Epithelial cell of esophagus (primary cell): ENCODE results near the gene ANKRD16.
"Not testable (repeated sequence)": the region's sequence is repeated elsewhere in the genome, so short reads cannot be mapped to it uniquely, and the experiment has no call there.

Experiments used
- DNase-seq: peaks from one replicate; pipeline ENCODE4 v3.0.0; 2010; ENCODE audit warnings: low read depth
- H3K4me3 ChIP-seq: 2 replicates; pipeline ENCODE4 v1.5.1; 2011; ENCODE audit warnings: mild to moderate bottlenecking, low read length, control low read depth
- TF ChIP-seq, protein P1 (sequence below): IDR thresholded peaks from 2 replicates; pipeline ENCODE4 v1.5.1; 2011; ENCODE audit warnings: low read depth, mild to moderate bottlenecking, low read length, control low read depth, inconsistent platforms; ENCODE audit not compliant: insufficient read depth; ENCODE audit errors: missing control alignments

ANKRD16 gene

DNA sequence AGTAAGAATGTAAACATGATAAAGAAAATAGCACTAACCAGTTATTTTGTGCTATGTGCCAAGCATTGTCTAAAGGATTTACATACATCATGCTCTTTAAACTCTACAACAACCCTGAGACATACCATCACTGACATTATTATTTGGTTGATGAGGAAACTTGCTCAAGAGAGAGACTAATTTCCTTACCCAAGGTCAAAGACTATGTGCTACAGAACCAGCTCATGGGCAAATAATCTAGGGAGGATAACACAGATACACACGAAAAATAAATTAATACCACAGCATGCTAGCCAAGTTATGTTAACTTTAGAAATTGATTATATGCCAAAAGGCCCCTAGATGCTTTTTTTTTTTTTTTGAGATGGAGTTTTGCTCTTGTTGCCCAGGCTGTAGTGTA is 2.7 kb downstream of the ANKRD16 start:
- TF ChIP-seq, protein P1, sequence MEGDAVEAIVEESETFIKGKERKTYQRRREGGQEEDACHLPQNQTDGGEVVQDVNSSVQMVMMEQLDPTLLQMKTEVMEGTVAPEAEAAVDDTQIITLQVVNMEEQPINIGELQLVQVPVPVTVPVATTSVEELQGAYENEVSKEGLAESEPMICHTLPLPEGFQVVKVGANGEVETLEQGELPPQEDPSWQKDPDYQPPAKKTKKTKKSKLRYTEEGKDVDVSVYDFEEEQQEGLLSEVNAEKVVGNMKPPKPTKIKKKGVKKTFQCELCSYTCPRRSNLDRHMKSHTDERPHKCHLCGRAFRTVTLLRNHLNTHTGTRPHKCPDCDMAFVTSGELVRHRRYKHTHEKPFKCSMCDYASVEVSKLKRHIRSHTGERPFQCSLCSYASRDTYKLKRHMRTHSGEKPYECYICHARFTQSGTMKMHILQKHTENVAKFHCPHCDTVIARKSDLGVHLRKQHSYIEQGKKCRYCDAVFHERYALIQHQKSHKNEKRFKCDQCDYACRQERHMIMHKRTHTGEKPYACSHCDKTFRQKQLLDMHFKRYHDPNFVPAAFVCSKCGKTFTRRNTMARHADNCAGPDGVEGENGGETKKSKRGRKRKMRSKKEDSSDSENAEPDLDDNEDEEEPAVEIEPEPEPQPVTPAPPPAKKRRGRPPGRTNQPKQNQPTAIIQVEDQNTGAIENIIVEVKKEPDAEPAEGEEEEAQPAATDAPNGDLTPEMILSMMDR = no peak
- no peak overlapping the region for H3K4me3 ChIP-seq
- DNase-seq = no peak

DNA sequence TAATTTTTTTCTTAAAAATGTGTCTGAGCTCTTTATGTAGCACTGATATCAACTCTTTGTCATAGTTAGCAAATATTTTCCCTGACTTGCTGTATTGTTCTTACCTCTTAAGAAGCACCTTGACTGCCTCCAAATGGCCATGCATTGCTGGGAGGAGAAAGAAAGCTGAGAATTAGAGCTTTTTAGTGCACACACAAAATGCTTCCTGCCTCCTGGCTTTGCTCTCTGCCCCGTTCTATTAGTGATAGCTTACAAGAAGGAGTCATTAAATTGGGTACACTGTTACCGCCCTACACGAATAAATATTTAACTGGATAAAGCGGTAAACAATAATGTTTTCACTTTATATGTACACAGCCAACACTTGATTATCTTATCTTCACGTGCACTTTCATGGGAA is 4.1 kb downstream of the ANKRD16 start:
- TF ChIP-seq, protein P1 = no peak
- no peak overlapping the region for H3K4me3 ChIP-seq
- no peak for DNase-seq

DNA sequence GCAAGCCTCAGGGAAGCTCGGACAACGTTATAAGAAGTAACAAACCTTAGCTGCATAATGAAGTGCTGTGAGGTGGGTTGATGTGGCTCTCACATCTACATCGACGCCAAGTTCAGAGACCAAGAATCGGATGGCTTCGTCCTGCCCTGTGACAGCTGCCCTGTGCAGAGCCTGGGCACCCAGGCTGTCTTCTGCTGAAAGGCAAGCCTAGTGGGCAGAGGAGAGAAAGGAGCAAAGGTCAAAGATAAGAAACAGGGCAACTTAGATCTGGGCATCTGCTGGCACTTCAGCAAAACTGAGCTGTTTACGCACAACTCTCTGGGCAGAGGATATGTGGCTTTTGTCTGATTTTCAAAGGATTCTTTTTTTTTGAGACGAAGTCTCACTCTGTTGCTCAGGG is 6.7 kb downstream of the ANKRD16 start:
- DNase-seq = no peak
- H3K4me3 ChIP-seq = no peak overlapping the region
- TF ChIP-seq, protein P1 = no peak

DNA sequence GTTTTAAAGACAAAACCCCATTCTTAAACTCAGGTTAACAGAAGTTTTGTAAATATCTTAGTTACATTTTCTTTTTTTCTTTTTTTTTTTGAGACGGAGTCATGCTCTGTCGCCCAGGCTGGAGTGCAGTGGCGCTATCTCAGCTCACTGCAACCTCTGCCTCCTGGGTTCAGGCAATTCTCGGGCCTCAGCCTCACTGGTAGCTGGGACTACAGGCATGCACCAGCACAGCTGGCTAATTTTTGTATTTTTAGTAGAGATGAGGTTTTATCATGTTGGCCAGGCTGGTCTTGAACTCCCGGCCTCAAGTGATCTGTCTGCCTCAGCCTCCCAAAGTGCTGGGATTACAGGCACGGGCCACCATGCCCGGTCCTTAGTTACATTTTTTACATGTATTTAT is 12.7 kb downstream of the ANKRD16 start:
- not testable (repeated sequence) for H3K4me3 ChIP-seq, DNase-seq

DNA sequence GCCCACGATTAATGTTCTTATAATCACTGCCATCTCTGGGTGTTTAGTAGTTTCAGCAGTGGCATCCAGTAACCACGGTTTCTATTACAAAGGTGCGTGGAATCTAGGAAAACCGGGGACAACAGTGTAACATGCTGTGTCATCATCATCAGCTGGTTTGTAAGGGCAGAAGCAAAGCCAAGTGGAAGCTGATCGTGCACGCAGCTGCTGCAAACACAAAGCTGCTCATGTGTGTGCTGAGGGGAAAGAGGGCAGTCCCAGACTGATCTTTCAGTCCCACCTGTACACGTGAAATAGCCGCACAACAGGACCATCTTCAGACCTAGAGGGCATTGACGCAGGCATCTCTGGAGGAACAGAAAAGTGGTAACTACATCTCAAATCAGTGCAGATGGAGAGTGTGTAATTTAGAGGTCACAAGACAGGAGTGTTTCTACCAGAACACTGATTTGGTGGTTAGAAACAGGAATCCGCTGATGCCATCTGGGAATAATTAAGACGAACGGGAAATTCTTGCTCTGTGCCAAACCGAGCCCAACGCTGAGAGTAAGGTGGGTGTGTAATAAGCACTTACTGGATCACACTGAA is 13.4 kb downstream of the ANKRD16 start:
- no peak overlapping the region for H3K4me3 ChIP-seq
- TF ChIP-seq, protein P1 = no peak
- peak; percentile 38 for DNase-seq

DNA sequence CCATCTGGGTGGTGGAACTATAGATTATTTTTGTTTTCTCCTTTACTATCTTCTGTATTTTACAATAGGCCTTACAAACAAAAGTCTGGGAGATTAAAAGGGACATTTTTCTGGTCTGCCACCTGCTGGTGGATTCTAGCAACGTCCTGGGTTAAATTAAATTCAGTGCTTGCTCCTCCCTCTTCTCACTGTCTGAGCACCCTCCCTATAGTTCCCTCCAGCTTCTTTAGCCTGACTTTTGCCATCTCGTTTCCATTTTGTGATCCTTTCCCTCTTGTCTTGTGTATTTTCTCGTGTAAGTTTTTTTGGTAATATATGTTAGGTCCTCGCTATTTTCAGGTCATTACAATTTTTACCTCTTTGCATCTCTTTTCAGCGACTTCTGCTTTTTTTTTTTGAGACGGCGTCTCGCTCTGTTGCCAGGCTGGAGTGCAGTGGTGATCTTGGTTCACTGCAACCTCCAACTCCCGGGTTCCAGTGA is 16.1 kb downstream of the ANKRD16 start:
- TF ChIP-seq, protein P1 = peak; percentile 71
- DNase-seq = peak; percentile 73
- H3K4me3 ChIP-seq = no peak overlapping the region

DNA sequence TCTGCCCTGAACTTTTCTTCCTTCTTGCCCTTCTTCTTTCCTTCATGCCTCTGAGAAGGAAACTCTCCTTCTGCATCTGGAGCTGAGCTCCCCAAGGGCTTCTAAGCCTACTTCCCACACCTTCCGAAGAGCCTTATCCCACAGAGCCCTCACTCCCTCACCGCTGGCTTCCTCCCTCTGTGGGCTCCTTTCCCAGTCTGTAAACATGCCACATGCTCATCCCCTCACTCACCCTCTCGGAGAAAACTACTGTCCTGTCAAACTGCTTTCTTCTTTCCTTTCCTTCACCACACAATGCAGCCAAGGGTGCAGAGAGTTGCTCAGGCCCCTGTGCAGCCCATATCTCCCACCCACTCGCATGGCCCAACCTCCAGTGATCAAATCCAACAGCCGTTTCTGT is 18.1 kb downstream of the ANKRD16 start:
- no peak for DNase-seq
- TF ChIP-seq, protein P1 = no peak
- H3K4me3 ChIP-seq = no peak overlapping the region

DNA sequence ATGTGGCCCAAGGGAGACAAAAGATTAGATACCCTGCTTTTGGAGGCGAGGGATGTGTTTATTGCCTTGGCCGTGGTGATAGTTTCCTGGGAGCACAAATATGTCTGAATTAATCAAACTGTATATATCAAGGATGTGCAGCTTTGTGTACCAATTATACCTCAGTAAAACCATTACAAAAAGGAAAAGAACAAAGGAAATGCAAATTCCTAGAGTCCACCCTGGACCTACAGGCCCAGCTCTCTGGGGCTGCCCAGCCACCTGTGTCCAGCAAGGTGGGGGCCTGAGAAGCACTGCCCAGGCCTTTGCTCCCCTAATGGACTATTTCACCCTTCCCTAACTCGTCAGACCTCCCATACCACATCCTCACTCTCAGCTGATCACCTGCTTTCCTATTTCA is 20.5 kb downstream of the ANKRD16 start:
- TF ChIP-seq, protein P1 = no peak
- H3K4me3 ChIP-seq = no peak overlapping the region
- DNase-seq = no peak

DNA sequence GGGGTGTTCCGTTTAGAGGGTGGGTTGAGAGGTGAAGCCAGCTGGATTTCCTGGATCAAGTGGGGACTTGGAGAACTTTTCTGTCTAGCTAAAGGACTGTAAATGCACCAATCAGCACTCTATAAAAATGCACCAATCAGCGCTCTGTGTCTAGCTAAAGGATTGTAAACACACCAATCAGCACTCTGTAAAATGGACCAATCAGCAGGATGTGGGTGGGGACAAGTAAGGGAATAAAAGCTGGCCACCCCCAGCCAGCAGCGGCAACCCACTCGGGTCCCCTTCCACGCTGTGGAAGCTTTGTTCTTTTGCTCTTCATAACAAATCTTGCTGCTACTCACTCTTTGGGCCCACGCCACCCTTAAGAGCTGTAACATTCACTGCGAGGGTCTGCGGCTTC is 21.3 kb downstream of the ANKRD16 start:
- not testable (repeated sequence) for DNase-seq, H3K4me3 ChIP-seq

DNA sequence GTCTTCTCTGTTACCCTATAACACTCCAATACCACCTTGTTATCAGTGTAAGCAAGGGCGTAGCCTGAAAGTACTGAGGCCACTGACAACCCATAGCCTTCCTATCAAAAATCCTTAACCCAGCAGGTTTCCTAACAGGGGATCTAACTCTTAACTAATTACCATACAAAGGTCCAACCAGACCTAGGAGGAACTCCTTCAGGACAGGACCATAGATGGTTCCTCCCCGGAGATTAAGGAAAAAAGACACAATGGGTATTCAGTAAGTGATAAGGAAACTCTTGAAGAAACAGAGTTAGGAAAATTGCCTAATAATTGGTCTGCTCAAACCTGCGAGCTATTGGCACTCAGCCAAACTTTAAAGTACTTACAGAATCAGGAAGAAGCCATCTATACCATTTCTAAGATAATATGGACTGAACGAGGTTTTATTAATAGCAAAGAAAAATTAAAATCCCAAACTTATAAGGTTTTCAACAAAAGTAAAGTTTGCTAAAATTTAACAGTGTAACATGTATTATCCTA is 22.5 kb downstream of the ANKRD16 start:
- DNase-seq = peak; percentile 55
- not testable (repeated sequence) for H3K4me3 ChIP-seq

DNA sequence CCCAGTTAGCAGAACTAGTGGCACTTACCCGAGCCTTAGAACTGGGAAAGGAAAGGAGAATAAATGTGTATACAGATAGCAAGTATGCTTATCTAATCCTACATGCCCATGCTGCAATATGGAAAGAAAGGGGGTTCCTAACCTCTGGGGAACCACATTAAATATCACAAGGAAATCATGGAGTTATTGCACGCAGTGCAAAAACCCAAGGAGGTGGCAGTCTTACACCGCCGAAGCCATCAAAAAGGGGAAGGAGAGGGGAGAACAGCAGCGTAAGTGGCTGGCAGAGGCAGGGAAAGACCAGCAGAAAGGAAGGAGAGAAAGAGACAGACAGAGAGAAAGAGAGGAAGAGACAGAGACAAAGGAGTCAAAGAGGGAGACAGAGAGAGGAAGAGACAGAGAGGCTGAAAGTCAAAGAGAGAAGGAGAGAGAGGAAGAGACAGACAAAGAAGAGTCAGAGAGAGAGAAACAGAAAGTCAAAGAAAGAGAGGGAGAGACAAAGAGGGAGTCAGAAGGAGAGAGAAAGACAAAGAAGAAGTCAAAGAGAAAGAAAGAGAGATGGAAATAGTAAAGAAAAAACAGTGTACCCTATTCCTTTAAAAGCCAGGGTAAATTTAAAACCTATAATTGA is 23.1 kb downstream of the ANKRD16 start:
- H3K4me3 ChIP-seq, DNase-seq: not testable (repeated sequence)
